GM21526 (cell line): ENCODE measurements around the gene ASH1L.

Experiments used
- ATAC-seq: cut with Tn5 transposase; IDR thresholded peaks from one replicate; pipeline ENCODE4 v1.9.1; 2021; ENCODE audit warnings: moderate library complexity; ENCODE audit not compliant: unreplicated experiment, low FRiP score

Gene ASH1L

DNA sequence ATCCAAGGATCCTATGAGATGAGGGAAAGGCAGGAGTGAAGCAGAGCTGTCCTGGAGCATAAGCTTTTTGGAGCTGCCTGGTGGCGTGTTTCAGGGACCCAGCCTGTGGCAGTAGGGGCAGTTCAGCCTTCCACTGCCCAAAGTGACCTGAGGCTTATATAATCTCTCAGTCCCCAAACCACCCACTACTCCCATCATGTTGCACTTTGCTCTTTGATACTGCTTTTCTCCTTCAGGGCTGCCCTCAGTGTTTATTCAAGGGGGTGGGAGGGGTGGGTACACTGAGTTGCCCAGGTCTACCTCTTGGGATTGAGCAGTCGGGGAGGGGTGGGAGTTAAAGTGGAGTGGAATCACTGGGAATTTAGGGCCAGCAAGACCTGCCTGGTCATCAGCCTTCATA is 276.1 kb downstream of the ASH1L start:
- ATAC-seq: no peak

DNA sequence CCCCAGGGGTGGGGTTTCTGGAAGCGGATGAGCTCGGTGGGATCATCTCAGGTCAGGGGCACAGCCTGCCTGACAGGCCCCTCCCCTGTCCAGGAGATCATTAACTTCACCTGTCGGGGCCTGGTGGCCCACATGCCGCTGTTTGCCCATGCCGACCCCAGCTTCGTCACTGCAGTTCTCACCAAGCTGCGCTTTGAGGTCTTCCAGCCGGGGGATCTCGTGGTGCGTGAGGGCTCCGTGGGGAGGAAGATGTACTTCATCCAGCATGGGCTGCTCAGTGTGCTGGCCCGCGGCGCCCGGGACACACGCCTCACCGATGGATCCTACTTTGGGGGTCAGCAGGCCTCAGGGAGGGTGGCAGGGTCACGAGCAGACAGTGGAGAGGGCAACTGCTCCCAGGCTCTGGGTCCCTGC is 277.0 kb downstream of the ASH1L start:
- no peak for ATAC-seq
